A673 (cell line): ENCODE data around the gene TAGLN2. TPM values are rescaled to one million over a fixed set of nuclear protein-coding genes. Genes with fewer than 3 reads are reported as not detected.
A peak's percentile ranks its signal among the peaks of the same experiment; 100 is the strongest.

ENCODE experiments used
- BruUV-seq: library from RNA; stranded (reverse); fragments of 400-500 nt; replicated peaks from 2 replicates; lab custom pipeline; 2021; lab: Mats Ljungman, UMichigan
- CTCF ChIA-PET: fragments of 300-600 bp; sonication (Branson Sonifier 250); formaldehyde crosslinking; loops from one replicate; lab custom pipeline; 2022; ENCODE audit warnings: antibody characterized with exemption; lab: Charles Lee
- POLR2A ChIA-PET: fragments of 300-600 bp; sonication (Branson Sonifier 250); formaldehyde crosslinking; loops from one replicate; lab custom pipeline; 2022; ENCODE audit warnings: antibody characterized with exemption; ENCODE audit not compliant: low non-redundant PET; lab: Charles Lee
- DNase-seq: peaks from one replicate; pipeline ENCODE4 v3.0.0-alpha.2; 2015; ENCODE audit warnings: low spot score
- H3K27ac ChIP-seq: fragments of 200-600 bp; sonication (generic); 2 replicates; pipeline ENCODE4 v1.5.1; 2016; ENCODE audit warnings: mixed run types, low read depth, mild to moderate bottlenecking, mixed read lengths, antibody characterized with exemption, low read length; ENCODE audit not compliant: poor library complexity, severe bottlenecking
- H3K27me3 ChIP-seq: fragments of 200-600 bp; sonication (generic); replicated peaks from 2 replicates; pipeline ENCODE4 v1.6.1; 2017; ENCODE audit warnings: mixed run types, low read depth, mild to moderate bottlenecking, mixed read lengths, antibody characterized with exemption, low read length; ENCODE audit not compliant: insufficient read depth, poor library complexity
- H3K36me3 ChIP-seq: fragments of 200-600 bp; sonication (generic); 2 replicates; pipeline ENCODE4 v1.6.1; 2016; ENCODE audit warnings: mixed run types, mild to moderate bottlenecking, mixed read lengths, antibody characterized with exemption, low read length; ENCODE audit not compliant: insufficient read depth, poor library complexity, severe bottlenecking
- H3K4me1 ChIP-seq: fragments of 200-600 bp; sonication (generic); 2 replicates; pipeline ENCODE4 v1.6.1; 2017; ENCODE audit warnings: mixed run types, mild to moderate bottlenecking, mixed read lengths, antibody characterized with exemption, low read length; ENCODE audit not compliant: insufficient read depth, poor library complexity, severe bottlenecking
- H3K4me3 ChIP-seq: fragments of 200-600 bp; sonication (generic); 2 replicates; pipeline ENCODE4 v1.5.1; 2016; ENCODE audit warnings: low read depth, mixed run types, mild to moderate bottlenecking, mixed read lengths, low read length; ENCODE audit not compliant: poor library complexity, severe bottlenecking
- H3K9me3 ChIP-seq: fragments of 200-600 bp; sonication (generic); 2 replicates; pipeline ENCODE4 v1.6.1; 2016; ENCODE audit warnings: mixed run types, low read depth, mild to moderate bottlenecking, mixed read lengths, antibody characterized with exemption, low read length; ENCODE audit not compliant: poor library complexity, severe bottlenecking
- CTCF ChIP-seq: fragments of 300-800, 200-600 bp; sonication (generic); conservative IDR thresholded peaks from 2 replicates; pipeline ENCODE4 v1.5.1; 2017; ENCODE audit warnings: low read depth, mild to moderate bottlenecking, antibody characterized with exemption, low read length, moderate library complexity, mixed read lengths
- EZH2 ChIP-seq: fragments of 200-600 bp; sonication (generic); IDR thresholded peaks from 2 replicates; pipeline ENCODE4 v1.6.1; 2017; ENCODE audit warnings: borderline replicate concordance, low read depth, mild to moderate bottlenecking, mixed read lengths, antibody characterized with exemption, low read length; ENCODE audit not compliant: poor library complexity, severe bottlenecking
- intact Hi-C: fragments of 100-400 bp; cut with micrococcal nuclease; formaldehyde crosslinking; loops from one replicate; pipeline ENCODE4 v1.10.0; 2022; ENCODE audit not compliant: unreplicated experiment
- total RNA-seq: library from RNA; stranded (reverse); gene quantifications from 2 replicates; pipeline ENCODE4 v1.2.3, GENCODE V29; 2021

TAGLN2 gene
- total RNA-seq, 1 experiment from 2014 or later: 198 TPM

- TF ChIP-seq EZH2: no peak
- TF ChIP-seq CTCF: no peak
- H3K27ac ChIP-seq: no peak overlapping the region
- H3K4me1 ChIP-seq: peaks cover 28% of the 10 kb centered on the region
- POLR2A ChIA-PET: no interaction called here
- CTCF ChIA-PET: no interaction called here
- peaks cover 19% of the 10 kb centered on the region for H3K36me3 ChIP-seq
- intact Hi-C loops: no loop called here
- no peak overlapping the region for H3K4me3 ChIP-seq
- DNase-seq: no peak
- BruUV-seq: no TSS peak
- no peaks in the 10 kb centered on the region for H3K27me3 ChIP-seq
- H3K9me3 ChIP-seq: no peaks in the 10 kb centered on the region
Measured at GRCh38 chr1:159920202-159920601, 5.1 kb downstream of the TAGLN2 start.

DNA sequence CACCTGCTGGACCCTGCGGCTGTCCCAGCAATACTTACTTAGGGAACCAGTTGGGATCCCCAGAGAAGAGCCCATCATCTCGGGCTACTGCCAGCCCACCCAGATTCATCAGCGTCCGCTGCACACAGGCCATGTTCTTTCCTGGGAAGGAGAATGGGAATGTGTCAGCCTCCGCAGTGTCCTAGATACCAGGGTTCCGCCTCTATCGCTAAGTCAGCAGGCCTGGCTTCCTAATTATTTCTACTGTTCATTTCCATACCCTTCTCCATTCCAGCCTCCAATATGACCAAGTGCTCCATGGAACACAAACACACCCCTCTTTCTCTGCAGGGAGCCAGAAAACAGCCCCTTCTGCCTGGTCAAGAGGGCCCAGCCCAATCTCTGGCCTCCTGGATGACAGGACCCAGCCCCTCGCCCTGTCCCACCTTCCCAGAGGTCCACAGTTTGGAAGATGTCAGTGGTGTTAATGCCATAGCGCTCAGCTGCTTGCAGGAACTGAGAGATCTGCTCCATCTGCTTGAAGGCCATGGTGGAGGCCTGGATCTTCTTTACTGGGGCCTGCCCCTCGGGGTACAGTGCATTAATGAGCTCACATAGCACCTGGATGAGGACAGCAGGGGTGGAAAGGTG lies 6.0 kb downstream of the TAGLN2 start:
- CTCF ChIA-PET: no interaction called here
- no peak for TF ChIP-seq EZH2
- no peak for TF ChIP-seq CTCF
- Histone ChIP-seq H3K27ac (no peak overlapping the region), H3K4me3 (no peak overlapping the region), H3K27me3 (no peaks in the 10 kb centered on the region), H3K36me3 (peaks cover 19% of the 10 kb centered on the region), H3K4me1 (peaks cover 28% of the 10 kb centered on the region), H3K9me3 (no peaks in the 10 kb centered on the region)
- no TSS peak for BruUV-seq
- no peak for DNase-seq
- POLR2A ChIA-PET: no interaction called here
- intact Hi-C loops: no loop called here

DNA sequence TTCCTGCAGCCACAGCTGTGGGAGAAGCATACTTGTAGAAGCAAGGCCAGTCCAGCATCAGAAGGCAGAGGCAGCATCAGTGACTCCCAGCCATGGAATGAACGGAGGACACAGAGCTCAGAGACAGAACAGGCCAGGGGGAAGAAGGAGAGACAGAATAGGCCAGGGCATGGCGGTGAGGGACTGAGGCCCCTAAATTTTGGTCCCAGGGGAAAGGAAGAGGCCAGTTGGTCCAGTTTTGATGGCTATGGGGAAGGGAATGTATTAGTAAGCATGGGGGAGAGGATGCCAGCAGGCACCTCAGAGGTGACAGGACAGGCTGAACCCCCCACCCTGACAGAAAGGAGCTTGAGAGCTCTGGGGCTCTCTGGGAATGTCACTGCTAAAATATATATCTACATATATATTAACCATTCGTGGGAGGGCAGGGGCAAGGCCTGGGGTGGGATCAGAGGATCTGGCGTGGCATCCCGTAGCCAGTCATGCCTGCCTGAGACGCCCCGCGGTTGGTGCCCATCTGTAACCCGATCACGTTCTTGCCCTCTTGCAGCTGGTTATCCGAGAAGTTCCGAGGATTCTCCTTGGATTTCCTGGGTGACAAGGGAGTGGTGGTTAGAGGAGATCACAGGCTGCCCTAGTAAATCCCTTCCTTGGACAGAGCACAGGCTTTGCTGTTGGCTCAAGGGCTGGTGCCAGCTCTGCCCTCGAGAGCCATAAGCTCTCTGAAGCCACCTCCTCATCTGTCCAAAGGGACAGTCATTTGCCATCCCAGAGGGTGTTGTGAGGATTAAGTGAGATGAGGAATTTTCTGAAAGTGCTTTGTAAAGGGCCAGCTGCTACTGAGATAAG lies 6.7 kb downstream of the TAGLN2 start:
- POLR2A ChIA-PET: no interaction called here
- no peak for TF ChIP-seq EZH2
- TF ChIP-seq CTCF: no peak
- CTCF ChIA-PET: no interaction called here
- intact Hi-C loops: no loop called here
- Histone ChIP-seq H3K4me1 (peaks cover 25% of the 10 kb centered on the region), H3K4me3 (no peak overlapping the region), H3K27me3 (no peaks in the 10 kb centered on the region), H3K9me3 (no peaks in the 10 kb centered on the region), H3K36me3 (peaks cover 19% of the 10 kb centered on the region), H3K27ac (no peak overlapping the region)
- BruUV-seq: TSS peak; percentile 47
- no peak for DNase-seq
